HUDEP-2 (cell line): Measurements from ENCODE around the gene SEPTIN7.
"Not testable (repeated sequence)": the region's sequence is repeated elsewhere in the genome, so short reads cannot be mapped to it uniquely, and the experiment has no call there.

Source experiments
- DNase-seq, 76 experiments: peaks; one replicate each; lab custom pipeline; 2025; ENCODE audit not compliant: unreplicated experiment in 76 of 76; lab: John Stamatoyannopoulos, UW

The SEPTIN7 gene

DNA sequence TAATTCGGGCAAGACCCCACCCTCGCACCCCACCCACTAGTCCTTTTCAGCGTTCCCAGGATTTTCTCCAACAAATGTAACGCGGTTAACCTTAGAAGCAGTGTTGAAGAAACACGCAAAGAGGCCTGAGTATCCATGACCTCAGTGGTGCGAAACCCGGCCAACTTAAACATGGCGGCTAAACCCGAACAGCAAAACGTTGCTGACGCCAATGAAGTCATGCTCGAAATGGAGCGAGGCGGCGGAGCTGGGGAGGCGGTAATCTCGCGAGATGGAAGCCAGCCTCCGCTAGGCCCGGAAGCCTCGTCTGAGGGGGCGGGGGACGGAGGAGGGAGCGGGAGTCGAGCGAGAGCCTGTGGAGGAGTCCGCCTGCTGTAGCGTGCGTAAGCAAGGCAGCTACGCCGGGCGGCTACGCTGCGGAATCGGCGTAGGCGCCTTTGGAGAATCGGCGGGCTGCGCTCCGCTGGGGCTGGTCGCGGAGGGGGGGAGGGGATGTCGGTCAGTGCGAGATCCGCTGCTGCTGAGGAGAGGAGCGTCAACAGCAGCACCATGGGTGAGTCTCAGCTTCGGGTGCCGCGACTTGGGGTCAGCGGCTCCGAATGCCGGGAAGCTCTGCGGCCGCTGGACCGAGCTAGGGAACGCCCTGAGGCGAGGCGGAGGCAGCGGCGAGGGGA is at the start of gene SEPTIN7:
TSS of gene SEPTIN7 (plus strand) at position 340 of the 674 bp plus-strand sequence. CDS start at position 493, 153 bp downstream.
- DNase-seq = peak; percentile 88 to 100 (median 98)

DNA sequence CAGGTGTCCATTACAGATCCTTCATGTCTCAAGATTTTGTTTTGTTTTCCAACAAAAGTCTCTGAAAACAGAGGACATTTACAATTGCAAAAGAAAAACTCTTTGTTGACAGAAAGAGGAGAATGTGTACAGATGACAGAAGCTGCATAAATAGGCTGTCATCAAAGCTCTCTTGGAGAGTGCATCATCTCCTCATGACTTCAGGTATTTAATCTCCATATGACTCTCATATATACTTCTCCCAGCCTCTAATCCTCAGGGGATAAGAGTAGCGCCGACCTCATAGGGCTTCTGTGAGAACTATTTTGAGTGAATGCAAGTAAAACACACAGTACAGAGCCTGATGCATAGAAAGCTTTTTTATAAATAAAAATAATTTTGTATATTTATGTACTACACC is 48.1 kb upstream of the SEPTIN7 start:
- DNase-seq = no peak

DNA sequence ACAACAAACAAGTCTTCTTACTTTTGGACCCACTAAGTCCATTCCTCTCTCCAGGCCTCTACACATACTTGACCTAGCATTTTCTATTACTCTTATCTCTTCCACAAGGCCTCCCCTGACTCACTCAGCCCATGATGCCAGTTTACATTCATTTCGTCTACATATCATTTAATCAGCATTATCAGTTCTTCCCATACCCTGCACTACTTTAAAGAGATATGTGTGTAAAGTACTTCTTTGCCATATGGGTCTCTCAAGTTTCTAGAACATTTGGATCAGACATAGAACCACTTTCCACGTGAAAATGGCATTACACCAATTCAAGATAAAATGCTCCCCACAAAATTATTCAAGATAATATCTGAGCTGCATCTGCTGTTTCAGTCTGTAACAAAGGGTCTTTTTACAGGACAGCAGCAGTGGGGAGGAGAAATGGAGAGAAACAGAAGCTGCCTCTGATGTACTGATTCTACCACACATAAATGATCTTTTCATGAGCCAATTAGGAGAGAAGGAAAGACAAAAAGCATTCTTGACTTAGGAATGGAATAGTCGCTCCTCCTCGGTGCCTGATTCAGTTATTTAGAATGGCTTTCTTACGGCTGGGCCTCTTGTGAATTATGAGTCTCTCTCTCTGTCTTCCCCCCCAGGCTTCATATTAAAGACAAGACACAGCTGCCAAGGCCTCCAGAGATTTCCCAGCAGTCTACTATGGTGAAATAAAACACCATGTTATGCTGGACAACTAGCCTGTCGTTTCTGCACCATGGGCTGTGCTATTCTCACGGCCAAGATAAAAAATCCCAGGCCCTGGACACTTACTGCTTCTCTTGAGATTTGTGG is 46.9 kb upstream of the SEPTIN7 start:
- peak in 61 of 76 experiments; percentile 8 to 93 (median 53) for DNase-seq

DNA sequence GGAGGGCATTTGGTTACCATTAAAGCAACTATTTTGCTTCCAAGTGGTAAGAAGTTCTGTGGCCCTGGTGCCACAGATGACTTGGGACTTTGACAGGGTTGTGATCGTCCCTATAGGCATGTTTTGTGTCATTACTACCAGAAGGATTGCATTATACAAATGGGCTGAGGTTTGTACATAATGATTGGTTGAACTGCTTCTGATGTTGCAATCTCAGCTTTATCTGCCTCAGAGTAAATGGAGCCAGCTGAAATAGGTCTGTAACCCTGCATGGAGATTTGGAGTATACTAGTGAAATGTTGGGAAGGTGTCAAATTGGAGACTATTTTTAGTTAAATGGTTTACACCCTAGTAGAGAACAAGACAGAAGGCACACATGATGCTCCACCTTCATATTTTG is 46.1 kb upstream of the SEPTIN7 start:
- no peak for DNase-seq

DNA sequence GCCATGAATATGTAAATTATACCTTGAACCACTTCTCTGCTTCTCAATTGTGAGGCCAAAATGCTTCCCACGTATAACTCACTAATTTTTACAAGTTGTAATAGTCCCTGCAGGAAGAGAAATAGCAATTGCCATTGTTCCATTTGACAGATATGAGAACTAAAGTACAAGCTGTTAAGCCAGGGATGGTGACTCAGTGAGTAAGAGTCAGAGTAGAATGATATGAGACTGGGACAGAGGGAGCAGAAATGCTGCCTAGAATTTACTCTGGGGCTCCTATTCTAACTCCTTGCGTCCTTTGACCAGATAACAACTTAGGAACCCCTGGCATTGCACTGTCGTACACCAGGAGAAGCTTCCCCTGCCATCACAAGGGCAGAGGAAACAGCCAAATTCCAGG is 45.1 kb upstream of the SEPTIN7 start:
- no peak for DNase-seq

DNA sequence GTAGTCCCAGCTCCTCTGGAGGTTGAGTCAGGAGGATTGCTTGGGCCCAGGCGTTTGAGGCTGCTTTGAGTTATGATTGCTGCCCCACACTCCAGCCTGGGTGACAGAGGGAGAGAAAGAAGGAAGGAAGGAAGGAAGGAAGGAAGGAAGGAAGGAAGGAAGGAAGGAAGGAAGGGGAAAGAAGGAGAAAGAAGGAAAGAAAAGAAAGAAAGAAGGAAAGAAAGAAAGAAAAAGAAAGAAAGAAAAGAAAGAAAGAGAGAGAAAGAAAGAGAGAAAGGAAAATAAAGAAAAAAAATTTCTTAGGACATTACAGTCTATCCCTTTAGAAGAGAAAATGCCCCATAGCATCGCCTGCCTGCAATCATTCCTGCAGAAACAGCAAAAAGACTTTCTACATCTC is 44.4 kb upstream of the SEPTIN7 start:
- not testable (repeated sequence) for DNase-seq

DNA sequence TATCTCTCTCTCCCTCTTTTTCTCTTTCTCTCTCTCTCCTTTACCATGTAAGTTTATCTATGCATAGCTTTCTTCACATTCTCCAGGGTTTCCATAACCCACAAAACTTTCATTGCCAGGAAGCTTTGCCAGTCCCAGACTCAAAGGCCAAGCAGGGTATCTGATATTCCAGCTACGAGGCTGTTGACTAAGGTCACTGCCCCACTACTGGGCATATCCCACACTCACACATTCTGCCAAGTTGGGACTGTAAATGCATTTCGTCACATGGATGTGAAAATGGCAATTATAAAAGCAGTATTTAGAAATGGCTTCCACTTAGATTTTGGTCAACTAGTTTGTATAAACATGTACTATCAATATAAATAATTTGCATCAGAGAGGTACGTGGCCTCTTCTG is 43.3 kb upstream of the SEPTIN7 start:
- no peak for DNase-seq

DNA sequence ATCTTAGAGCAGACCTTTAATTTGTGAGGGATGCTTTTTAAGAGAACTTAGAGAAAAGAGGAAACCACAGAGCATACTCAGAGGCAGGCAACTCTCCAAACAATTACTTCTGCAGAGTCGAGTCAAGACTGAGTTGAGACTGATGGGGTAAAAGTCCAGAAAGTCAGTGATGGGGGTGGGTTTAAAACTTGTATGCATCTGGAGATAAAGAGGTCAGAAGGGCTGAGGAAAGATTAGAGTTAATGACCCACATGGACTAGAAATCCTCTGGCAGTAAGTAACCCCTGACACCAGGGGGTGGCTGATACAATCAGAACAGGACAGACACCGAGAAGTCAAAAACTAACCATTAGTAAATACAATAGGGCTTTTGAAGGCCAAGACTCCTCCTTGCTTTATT is 42.4 kb upstream of the SEPTIN7 start:
- DNase-seq = peak in 54 of 76 experiments; percentile 7 to 84 (median 46)

DNA sequence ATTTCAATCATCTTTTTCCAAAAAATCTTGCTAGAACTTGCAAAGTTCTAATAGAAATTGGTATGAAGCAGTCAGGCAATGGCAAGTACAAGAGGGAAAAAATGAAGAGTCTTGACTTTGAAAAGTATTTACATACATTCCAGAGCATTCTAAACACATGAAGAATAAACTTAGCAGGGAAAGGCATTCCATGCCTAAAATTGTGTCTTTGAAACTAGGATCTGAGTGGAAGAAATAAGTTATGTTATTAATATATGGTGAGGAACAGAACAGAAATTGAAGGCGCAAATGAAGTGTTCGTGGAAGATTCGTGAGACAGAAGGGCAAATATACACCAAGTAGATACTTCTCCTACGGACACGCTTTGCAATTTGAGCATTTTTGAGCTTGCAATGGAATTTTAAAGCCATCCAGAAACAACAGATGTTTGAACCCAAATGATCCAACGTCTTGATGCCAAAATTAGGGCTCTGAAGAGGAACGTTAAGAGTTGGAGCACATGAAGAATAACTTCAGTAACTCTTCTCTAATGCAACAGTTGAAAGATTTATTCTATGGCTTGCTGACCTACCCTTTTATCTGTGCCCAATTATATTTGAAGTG is 40.6 kb upstream of the SEPTIN7 start:
- no peak for DNase-seq

DNA sequence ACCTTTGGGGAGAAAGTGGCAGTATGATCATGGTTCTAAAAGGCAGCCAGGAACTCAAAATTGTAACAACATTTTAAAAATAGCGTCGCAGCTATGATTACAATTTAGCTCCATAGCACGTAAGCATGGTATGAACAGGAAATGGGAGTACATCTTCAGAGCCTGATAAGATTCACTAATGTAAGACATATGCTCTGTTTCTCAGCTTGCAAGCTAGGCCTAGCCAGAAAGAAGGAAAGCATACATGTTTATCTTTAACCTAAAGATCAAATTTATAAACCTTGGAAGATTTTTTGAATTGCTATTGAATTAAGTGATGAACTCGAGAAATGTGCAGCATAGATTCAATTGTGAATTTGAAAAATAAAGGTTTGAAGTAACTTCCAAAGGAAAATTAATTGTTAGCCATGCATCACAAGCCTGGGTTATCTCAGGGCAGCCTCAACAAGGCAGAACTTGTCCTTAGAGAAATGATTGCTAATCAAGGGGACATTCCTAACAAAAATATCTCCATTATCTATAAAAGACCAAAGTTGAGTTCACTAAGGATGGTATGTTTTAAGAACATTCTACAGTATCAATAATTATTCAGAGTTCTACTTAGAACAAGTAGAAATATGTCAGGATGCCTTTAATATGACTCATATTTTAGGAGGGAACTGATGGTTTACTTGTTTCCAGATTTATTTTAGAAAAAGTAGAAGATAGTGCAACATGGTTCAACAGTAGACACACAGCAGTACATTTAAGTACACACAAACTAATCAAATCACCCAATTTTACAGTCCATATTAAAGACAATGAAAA is 38.8 kb upstream of the SEPTIN7 start:
- DNase-seq = no peak

DNA sequence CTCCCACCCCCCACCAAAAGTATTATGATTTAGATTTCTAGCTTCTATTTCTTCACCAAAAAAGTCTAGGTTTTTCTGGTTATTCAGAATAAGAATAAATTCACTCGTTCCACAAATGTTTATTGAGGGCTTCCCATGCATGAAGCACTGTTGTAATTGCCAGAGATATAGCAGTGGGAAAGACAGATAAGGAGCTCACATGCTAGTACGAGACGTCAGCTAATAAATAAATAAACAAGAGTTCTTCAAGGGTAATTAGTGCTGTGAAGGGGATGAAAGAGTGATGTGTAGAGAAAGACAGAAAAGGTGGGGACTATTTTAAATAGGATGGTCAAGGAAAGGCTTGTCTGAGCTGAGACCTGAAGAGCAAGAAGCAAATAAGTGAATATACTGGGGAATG is 38.1 kb upstream of the SEPTIN7 start:
- no peak for DNase-seq

DNA sequence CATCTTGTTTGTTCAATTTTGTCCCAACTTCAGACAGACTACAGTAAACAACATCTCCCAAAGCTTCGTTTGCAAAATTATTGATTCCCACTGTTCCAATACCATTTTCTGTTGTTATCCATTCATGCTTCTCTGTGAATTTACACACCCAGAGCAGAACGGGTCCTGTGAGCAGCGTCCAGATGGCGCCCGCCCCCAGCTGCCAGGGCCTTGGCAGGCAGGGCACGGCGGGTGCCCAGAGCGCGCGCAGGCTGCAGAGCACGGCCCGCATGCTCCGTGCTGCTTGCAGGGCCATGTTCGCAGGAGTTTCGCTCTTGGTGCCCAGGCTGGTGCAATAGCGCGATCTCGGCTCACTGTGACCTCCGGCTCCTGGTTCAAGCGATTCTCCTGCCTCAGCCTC is 32.5 kb upstream of the SEPTIN7 start:
- DNase-seq = no peak

DNA sequence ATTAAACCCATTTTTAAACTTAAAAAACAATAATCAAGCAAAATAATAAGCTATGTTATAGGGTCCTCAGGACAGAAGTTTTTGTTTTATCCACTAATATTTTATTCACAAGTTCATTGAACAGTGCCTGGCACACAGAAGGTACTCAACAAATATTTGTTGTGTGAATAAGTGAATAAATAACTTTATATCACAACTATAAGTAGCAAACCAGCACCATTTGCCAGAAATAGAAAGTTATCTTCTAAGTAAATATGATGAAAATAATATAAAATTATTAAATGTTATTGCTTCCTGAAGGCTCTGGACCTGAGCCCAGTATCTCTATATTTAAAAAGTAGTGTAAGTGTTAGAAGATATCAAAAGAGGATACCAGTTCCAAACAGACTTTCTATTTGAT is 29.1 kb upstream of the SEPTIN7 start:
- no peak for DNase-seq

DNA sequence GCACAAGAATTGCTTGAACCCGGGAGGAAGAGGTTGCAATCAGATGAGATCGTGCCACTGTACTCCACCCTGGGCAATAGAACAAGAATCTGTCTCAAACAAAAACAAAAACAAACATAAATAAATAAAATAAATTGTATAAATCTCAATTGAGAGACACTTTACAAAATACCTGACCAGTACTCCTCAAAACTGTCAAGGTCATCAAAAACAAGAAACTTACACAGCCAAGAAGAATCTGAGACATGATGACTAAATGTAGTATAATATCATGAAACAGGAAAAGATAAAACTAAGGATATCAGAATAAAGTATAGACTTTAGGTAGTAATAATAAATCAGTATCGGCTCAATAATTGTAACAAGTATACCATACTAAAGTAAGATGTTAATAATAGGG is 26.9 kb upstream of the SEPTIN7 start:
- DNase-seq = no peak

DNA sequence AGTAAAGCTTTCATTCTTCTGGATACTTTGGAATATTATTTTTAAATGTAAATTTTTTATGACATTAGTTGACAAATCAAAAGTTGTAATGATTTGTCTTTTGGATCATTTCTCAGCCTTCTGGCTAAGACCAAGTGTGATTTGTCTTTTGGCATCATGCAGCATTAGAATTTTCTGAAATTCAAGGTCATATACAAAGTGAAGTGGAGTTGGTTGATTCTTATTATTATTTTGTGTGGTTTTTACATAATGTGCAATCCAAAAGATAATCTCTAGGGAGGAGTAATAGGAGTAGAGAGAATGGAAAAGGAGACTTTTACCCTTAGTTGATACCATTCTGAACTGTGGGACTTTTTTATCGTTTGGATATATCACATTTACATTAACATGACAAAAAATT is 24.2 kb upstream of the SEPTIN7 start:
- DNase-seq = no peak

DNA sequence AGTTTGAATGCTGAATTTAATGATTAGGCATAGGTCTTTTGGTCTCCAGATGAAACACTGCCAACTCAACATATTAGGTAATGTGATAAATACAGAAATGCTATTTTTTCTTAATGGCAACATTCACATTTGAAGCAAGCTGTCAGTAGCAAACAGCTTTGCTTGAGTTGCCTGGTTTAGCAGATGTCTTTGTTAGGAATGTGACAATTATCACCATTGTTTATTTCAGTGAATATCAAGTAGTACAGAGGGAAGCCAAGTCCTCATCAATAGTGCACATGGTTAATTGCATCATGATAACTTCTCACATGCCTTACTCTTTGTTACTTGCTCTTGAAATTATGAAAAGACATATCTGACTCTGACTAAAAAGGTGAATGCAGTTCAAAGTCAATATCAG is 23.7 kb upstream of the SEPTIN7 start:
- no peak for DNase-seq

DNA sequence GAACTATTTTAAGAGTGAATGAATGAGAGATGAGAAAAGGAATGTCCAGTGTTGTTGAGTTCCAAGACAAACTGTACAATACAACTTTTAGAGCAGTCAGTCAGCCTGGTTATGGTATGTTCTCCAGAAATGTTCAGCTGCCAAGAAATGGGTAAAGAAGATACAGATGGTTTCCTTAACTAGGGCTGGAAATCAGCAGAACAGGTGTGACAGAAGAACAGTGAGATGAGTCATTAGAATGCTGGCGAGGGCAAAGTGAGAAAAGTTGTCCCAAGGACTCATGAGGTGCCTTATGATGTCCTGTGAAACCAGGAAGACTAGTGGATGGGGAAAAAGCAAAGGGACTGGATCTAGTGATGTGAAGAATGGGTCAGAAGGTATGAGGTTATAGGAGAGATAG is 20.8 kb upstream of the SEPTIN7 start:
- no peak for DNase-seq

DNA sequence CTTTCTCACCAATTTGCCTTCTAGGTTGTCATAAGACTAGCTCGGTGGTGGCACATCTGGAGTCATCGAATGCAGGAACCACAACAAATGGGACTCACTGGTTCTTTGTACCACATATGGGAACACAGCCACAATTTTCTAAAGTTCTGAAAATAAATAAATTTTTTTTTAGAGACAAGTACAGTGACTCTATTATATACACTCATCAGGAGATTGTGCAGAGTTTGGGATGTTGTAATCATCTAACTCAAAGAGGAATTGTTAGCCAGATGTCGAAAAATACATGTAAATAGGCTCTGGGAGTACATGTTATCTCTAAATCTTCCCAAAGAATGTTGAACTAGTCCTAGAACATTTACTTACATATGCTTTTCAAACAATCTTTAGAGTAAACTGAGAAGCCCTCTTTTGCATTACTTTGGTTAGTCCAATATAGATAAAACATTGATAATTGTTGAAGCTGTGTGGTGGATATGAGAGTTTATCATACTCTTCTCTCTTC is 19.6 kb upstream of the SEPTIN7 start:
- DNase-seq = no peak

DNA sequence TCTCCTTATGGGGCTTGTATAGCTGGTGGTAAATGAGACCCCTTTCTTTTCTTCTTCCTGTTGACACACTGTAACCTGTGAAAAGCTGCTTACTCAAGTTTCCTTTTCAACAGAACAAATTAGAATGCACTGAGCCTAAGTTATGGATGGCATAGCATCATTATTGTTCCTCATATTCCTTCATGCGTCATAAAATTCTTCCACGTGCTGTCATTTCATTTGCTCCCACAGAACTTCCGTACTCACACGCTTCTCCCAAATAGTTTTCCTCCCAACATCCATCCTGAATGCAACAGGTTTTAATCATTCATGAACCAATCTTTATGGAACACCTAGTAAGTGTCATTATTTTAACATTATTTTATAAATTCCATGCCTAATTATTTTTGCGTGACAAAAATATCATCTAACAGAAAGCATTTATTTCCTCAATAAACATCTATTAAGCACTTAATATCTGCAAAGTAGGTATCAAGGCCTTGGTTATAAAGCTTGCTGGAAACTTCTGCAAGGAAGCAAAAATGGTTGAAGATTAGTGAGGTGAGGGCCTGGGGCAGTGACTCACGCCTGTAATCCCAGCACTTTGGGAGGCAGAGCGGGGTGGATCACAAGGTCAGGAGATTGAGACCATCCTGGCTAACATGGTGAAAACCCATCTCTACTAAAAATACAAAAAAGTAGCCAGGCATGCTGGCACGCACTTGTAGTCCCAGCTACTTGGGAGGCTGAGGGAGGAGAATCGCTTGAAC is 18.9 kb upstream of the SEPTIN7 start:
- no peak for DNase-seq

DNA sequence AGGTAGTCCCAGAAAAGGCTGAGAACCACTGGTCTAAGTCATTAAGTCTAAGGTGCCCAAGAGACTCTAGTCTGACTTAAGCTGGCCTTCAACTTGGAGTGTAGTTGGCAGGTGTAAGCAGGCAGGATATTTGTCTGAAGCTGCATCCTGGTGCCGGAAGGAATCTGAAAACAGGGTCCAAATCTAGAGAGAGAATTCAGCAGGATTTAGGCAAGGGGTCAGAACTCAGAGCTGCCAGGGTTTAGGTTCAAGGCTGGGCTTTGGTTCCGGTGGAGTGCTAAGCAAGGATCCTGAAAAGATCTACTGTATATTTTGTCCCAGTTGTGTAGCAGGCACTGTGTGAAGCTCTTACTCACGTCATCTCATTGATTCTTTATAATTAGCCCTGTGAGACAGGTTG is 16.5 kb upstream of the SEPTIN7 start:
- DNase-seq = no peak
